OCI-LY1 (cell line): ENCODE data around the gene VPS16.

Experiments
- H2AFZ ChIP-seq: fragments of 200-600 bp; sonication (generic), shearing (Covaris generic); 2 replicates; pipeline ENCODE4 v1.6.0; 2014; ENCODE audit warnings: antibody characterized with exemption, mild to moderate bottlenecking, low read length
- H3F3A ChIP-seq: fragments of 200-600 bp; sonication (generic), shearing (Covaris generic); 2 replicates; pipeline ENCODE4 v1.6.0; 2014; ENCODE audit warnings: mild to moderate bottlenecking, antibody characterized with exemption, low read length, moderate library complexity; ENCODE audit not compliant: insufficient read depth
- H3K27ac ChIP-seq: fragments of 200-600 bp; sonication (generic); 2 replicates; pipeline ENCODE4 v1.5.1; 2014; ENCODE audit warnings: low read length, mixed run types, mild to moderate bottlenecking, low read depth; ENCODE audit not compliant: poor library complexity, severe bottlenecking
- H3K27me3 ChIP-seq: fragments of 200-600 bp; sonication (generic); 2 replicates; pipeline ENCODE4 v1.6.0; 2014; ENCODE audit warnings: antibody characterized with exemption, mild to moderate bottlenecking, low read length, moderate library complexity; ENCODE audit not compliant: insufficient read depth
- H3K36me3 ChIP-seq: fragments of 200-600 bp; sonication (generic); 2 replicates; pipeline ENCODE4 v1.6.1; 2014; ENCODE audit warnings: mild to moderate bottlenecking, antibody characterized with exemption, low read length, moderate library complexity, mixed read lengths; ENCODE audit not compliant: insufficient read depth
- H3K4me1 ChIP-seq: fragments of 200-600 bp; sonication (generic); 2 replicates; pipeline ENCODE4 v1.5.1; 2014; ENCODE audit warnings: mild to moderate bottlenecking, low read length, moderate library complexity; ENCODE audit not compliant: insufficient read depth, severe bottlenecking
- H3K4me2 ChIP-seq: fragments of 200-600 bp; sonication (generic), shearing (Covaris generic); 2 replicates; pipeline ENCODE4 v1.6.1; 2014; ENCODE audit warnings: low read length
- H3K4me3 ChIP-seq: fragments of 200-600 bp; sonication (generic); 2 replicates; pipeline ENCODE4 v1.5.1; 2014; ENCODE audit warnings: low read length, low read depth, mild to moderate bottlenecking, mixed read lengths; ENCODE audit not compliant: poor library complexity, severe bottlenecking
- H3K79me2 ChIP-seq: fragments of 200-600 bp; shearing (Covaris generic); 2 replicates; pipeline ENCODE4 v1.6.1; 2016; ENCODE audit warnings: mixed run types, low read length, mixed read lengths; ENCODE audit not compliant: insufficient read depth
- H3K9ac ChIP-seq: fragments of 200-600 bp; sonication (generic), shearing (Covaris generic); 2 replicates; pipeline ENCODE4 v1.6.1; 2014; ENCODE audit warnings: mild to moderate bottlenecking, low read length, mixed read lengths
- H3K9me2 ChIP-seq: fragments of 200-600 bp; sonication (generic), shearing (Covaris generic); 2 replicates; pipeline ENCODE4 v1.6.1; 2014; ENCODE audit warnings: low read depth, mild to moderate bottlenecking, low read length, mixed read lengths
- H3K9me3 ChIP-seq: fragments of 200-600 bp; shearing (Covaris generic); 2 replicates; pipeline ENCODE4 v1.6.1; 2014; ENCODE audit warnings: low read length, mixed read lengths
- H4K20me1 ChIP-seq: fragments of 200-600 bp; sonication (generic), shearing (Covaris generic); 2 replicates; pipeline ENCODE4 v1.6.0; 2016; ENCODE audit warnings: mild to moderate bottlenecking, low read length; ENCODE audit not compliant: insufficient read depth
- CTCF ChIP-seq: fragments of 200-600 bp; sonication (generic), shearing (Covaris generic); IDR thresholded peaks from 2 replicates; pipeline ENCODE4 v1.5.1; 2017; ENCODE audit warnings: mild to moderate bottlenecking, antibody characterized with exemption, low read length, moderate library complexity, mixed read lengths
- EZH2 ChIP-seq: fragments of 200-600 bp; sonication (generic), shearing (Covaris generic); IDR thresholded peaks from 2 replicates; pipeline ENCODE4 v1.8.0; 2017; ENCODE audit warnings: borderline replicate concordance, mixed run types, mild to moderate bottlenecking, antibody characterized with exemption, low read length, moderate library complexity, mixed read lengths

Gene VPS16

GRCh38 chr20:2903686-2904085 is 63.1 kb downstream of the VPS16 start:
- H3K27me3 ChIP-seq: no peaks in the 10 kb centered on the region
- no peak overlapping the region for H3K27ac ChIP-seq
- H3K79me2 ChIP-seq: peaks cover 23% of the 10 kb centered on the region
- H3K9me3 ChIP-seq: no peaks in the 10 kb centered on the region
- H3K9ac ChIP-seq: no peak overlapping the region
- no peaks in the 10 kb centered on the region for H4K20me1 ChIP-seq
- H3K4me3 ChIP-seq: no peak overlapping the region
- no peaks in the 10 kb centered on the region for H3K36me3 ChIP-seq
- no peaks in the 10 kb centered on the region for H3K9me2 ChIP-seq
- peaks cover 14% of the 10 kb centered on the region for H3K4me1 ChIP-seq
- TF ChIP-seq EZH2 (no peak), CTCF (no peak)
- no peak overlapping the region for H3K4me2 ChIP-seq
- peaks cover 3% of the 10 kb centered on the region; the same call in 1 of the 2 replicates for H3F3A ChIP-seq
- no peak overlapping the region for H2AFZ ChIP-seq

- no peak overlapping the region for H3K27ac ChIP-seq
- no peak overlapping the region for H2AFZ ChIP-seq
- no peaks in the 10 kb centered on the region for H3K36me3 ChIP-seq
- no peak overlapping the region for H3K9ac ChIP-seq
- no peaks in the 10 kb centered on the region for H3K4me1 ChIP-seq
- H4K20me1 ChIP-seq: no peaks in the 10 kb centered on the region
- no peak for TF ChIP-seq CTCF
- no peak for TF ChIP-seq EZH2
- no peaks in the 10 kb centered on the region for H3K27me3 ChIP-seq
- no peak overlapping the region for H3K4me3 ChIP-seq
- H3K9me3 ChIP-seq: no peaks in the 10 kb centered on the region
- H3K79me2 ChIP-seq: peaks cover 19% of the 10 kb centered on the region
- H3F3A ChIP-seq: peaks cover 3% of the 10 kb centered on the region; the same call in 1 of the 2 replicates
- H3K9me2 ChIP-seq: no peaks in the 10 kb centered on the region
- H3K4me2 ChIP-seq: no peak overlapping the region
Observed at GRCh38 chr20:2907519-2907918, 67.0 kb downstream of the VPS16 start.

- H4K20me1 ChIP-seq: no peaks in the 10 kb centered on the region
- peaks cover 9% of the 10 kb centered on the region for H3K79me2 ChIP-seq
- H3K4me2 ChIP-seq: no peak overlapping the region
- no peak overlapping the region for H3K4me3 ChIP-seq
- no peaks in the 10 kb centered on the region for H3K36me3 ChIP-seq
- H2AFZ ChIP-seq: no peak overlapping the region
- TF ChIP-seq CTCF (no peak), EZH2 (no peak)
- no peak overlapping the region for H3K9ac ChIP-seq
- no peaks in the 10 kb centered on the region for H3K9me2 ChIP-seq
- H3K27ac ChIP-seq: no peak overlapping the region
- no peaks in the 10 kb centered on the region for H3K9me3 ChIP-seq
- H3K4me1 ChIP-seq: no peaks in the 10 kb centered on the region
- H3K27me3 ChIP-seq: no peaks in the 10 kb centered on the region
- H3F3A ChIP-seq: peaks cover 3% of the 10 kb centered on the region; the same call in 1 of the 2 replicates
Observed at GRCh38 chr20:2909953-2910352, 69.4 kb downstream of the VPS16 start.
